ENCODE measurements around the gene SERGEF. TPM values are rescaled to one million over a fixed set of nuclear protein-coding genes. Genes with fewer than 3 reads are reported as not detected.
A peak's percentile ranks its signal among the peaks of the same experiment; 100 is the strongest.

The SERGEF gene
- total RNA-seq, 2 donors from 2014 or later, result 29.9 to 39.4 TPM

- intact Hi-C loops (cut with DNase I), result no loop called here
- H3K27ac ChIP-seq, result peak overlapping the region; percentile 18 to 29
Observed at GRCh38 chr11:17813391-17814059, 199.3 kb downstream of the SERGEF start.

DNA sequence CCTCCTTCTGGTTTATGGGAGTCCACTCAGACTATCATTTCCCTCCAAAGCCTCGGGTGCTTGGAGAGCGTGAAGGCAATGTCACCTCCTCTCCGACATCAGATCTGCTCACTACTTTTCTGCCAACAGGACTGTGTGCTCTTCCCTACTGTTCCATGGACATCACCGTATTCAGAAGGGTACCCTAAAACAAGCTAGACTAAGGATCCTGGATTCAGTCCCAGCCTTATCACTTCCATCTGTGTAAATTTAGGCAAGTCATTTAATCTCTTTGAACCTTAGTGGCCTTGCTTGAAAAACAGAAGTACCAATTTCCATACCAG is 200.0 kb downstream of the SERGEF start:
- 28% methylated on average over 4 of the region's 4 CpGs for WGBS
- TF ChIP-seq POLR2AphosphoS5 (IDR thresholded peaks at IDR 0.05) (no peak), POLR2A (IDR thresholded peaks at IDR 0.05) (no peak)
- Histone ChIP-seq H3K4me3 (no peak overlapping the region), H3K36me3 (no peaks in the 10 kb centered on the region), H3K4me1 (replicated peaks) (peaks cover 7% of the 10 kb centered on the region), H3K27me3 (replicated peaks; ENCODE audit: insufficient read depth) (no peaks in the 10 kb centered on the region), H3K9me3 (no peaks in the 10 kb centered on the region), H3K27ac (peak overlapping the region; percentile 18 to 29)
- DNase-seq (ENCODE audit: low spot score), result no peak
- intact Hi-C loops (cut with DNase I), result no loop called here

More at GRCh38 chr11:17813391-17814059, 199.3 kb downstream of the SERGEF start:
- no peak overlapping the region for H3K4me3 ChIP-seq
- no peak for TF ChIP-seq POLR2A (IDR thresholded peaks at IDR 0.05)
- peak; percentile 36 for TF ChIP-seq POLR2AphosphoS5 (IDR thresholded peaks at IDR 0.05)
- TF ChIP-seq CTCF (IDR thresholded peaks at IDR 0.05), result no peak
- H3K36me3 ChIP-seq, result no peaks in the 10 kb centered on the region
- H3K9me3 ChIP-seq, result no peaks in the 10 kb centered on the region
- DNase-seq (ENCODE audit: low spot score), result peak; percentile 25
- 38% methylated on average over 2 of the region's 2 CpGs for WGBS
- H3K27me3 ChIP-seq (replicated peaks; ENCODE audit: insufficient read depth), result no peaks in the 10 kb centered on the region
- H3K4me1 ChIP-seq (replicated peaks), result peaks cover 7% of the 10 kb centered on the region

DNA sequence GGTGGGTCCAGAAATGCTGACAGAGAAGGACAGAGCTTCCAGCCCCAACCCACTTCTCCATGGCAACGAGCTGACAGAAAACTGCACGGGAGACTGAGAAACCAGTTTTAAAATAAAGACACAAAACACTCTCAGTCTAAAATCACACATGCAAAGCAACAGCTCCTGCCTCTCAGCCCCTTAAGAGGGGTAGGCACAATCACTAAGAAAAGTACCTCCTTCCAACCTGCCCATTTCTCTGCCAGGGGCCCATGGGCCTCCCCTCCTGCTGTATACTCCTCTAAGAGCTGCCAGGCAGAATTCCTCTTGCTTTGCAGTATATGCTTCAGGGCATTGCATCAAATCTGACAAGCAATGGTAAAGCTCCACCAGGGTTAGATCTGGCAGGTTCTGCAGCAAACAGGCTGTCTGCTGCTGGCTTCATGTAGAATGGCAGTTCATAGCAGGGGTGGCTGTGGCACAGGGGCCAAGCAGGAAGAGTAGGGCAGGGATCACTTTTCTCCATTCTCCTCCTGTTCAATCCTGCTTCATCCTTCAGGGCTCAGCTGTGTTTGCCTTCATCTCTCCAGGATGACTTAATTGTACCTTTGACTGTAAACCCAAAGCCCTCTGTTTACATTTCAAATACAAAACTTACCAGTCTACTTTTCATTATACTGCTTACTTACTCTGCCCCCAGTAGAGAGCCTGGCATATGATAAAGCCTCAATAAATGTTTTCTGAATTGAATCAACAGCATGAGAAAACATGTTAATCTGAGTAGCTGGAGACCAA is 200.6 kb downstream of the SERGEF start:
- intact Hi-C loops (cut with DNase I), result no loop called here
- TF ChIP-seq POLR2AphosphoS5 (IDR thresholded peaks at IDR 0.05) (peak; percentile 66), POLR2A (IDR thresholded peaks at IDR 0.05) (no peak)
- Histone ChIP-seq H3K27ac (peak overlapping the region; percentile 18 to 29), H3K9me3 (no peaks in the 10 kb centered on the region), H3K36me3 (no peaks in the 10 kb centered on the region), H3K27me3 (replicated peaks; ENCODE audit: insufficient read depth) (no peaks in the 10 kb centered on the region), H3K4me1 (replicated peaks) (peaks cover 7% of the 10 kb centered on the region), H3K4me3 (no peak overlapping the region)
- peak; percentile 42 for DNase-seq (ENCODE audit: low spot score)
- 18% methylated on average over 2 of the region's 2 CpGs for WGBS

DNA sequence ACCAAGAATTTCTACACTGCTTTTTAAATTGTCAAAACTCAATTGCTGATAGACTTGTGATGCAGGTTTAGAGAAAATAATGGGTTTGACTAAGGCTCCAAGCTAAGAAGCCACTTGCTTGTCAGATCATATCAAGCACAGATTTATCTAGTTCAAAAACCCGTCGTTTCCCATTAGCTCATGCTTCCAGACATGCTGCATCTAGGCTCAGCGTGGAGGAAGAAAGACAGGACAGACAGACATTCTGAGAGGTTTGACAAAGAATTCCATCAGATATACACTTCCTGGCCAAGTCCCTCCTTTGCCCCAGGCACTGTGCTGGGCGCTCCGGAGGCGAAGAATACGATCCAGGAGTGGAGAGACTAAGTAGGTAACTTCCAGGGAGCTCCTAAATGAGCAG is 201.5 kb downstream of the SERGEF start:
- no peak overlapping the region for H3K27ac ChIP-seq
- H3K4me1 ChIP-seq (replicated peaks), result peaks cover 7% of the 10 kb centered on the region
- no peaks in the 10 kb centered on the region for H3K9me3 ChIP-seq
- no peak for DNase-seq (ENCODE audit: low spot score)
- no peaks in the 10 kb centered on the region for H3K36me3 ChIP-seq
- no peaks in the 10 kb centered on the region for H3K27me3 ChIP-seq (replicated peaks; ENCODE audit: insufficient read depth)
- H3K4me3 ChIP-seq, result no peak overlapping the region
- intact Hi-C loops (cut with DNase I), result no loop called here
- 49% methylated on average over 7 of the region's 7 CpGs for WGBS
- no peak for TF ChIP-seq POLR2A (IDR thresholded peaks at IDR 0.05)
- TF ChIP-seq CTCF (IDR thresholded peaks at IDR 0.05), result no peak
- TF ChIP-seq POLR2AphosphoS5 (IDR thresholded peaks at IDR 0.05), result no peak

DNA sequence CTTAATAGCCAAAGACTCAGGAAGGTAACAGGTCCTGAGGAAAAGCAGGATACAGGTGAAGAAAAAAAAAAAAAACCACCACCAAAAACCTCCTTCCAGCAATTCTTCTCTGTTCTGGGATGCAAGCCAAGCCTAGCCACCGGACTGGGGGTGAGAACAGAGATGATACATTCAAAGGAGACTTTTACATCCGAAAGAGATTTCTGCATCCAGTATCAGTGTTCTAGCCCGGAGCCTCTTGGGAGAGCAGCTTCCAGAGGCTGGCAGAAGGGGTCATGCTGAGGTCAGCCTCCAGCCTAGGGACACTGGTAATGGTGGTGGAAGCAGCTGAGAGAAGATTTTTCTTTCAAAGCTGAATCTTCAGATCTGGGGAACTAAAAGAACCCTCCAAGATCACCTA is 202.1 kb downstream of the SERGEF start:
- Histone ChIP-seq H3K9me3 (no peaks in the 10 kb centered on the region), H3K4me3 (no peak overlapping the region), H3K27ac (no peak overlapping the region), H3K4me1 (replicated peaks) (peaks cover 7% of the 10 kb centered on the region), H3K36me3 (no peaks in the 10 kb centered on the region), H3K27me3 (replicated peaks; ENCODE audit: insufficient read depth) (no peaks in the 10 kb centered on the region)
- intact Hi-C loops (cut with DNase I), result no loop called here
- DNase-seq (ENCODE audit: low spot score), result no peak
- 16% methylated on average over 3 of the region's 3 CpGs for WGBS
- TF ChIP-seq CTCF (IDR thresholded peaks at IDR 0.05) (no peak), POLR2A (IDR thresholded peaks at IDR 0.05) (no peak), POLR2AphosphoS5 (IDR thresholded peaks at IDR 0.05) (no peak)

Measured in prostate gland (tissue), 2 donors.